ENCODE measurements around the gene MEGF6. TPM values are rescaled to one million over a fixed set of nuclear protein-coding genes. Genes with fewer than 3 reads are reported as not detected.

Gene MEGF6
- total RNA-seq, 1 donor from 2014 or later = 209 TPM

DNA sequence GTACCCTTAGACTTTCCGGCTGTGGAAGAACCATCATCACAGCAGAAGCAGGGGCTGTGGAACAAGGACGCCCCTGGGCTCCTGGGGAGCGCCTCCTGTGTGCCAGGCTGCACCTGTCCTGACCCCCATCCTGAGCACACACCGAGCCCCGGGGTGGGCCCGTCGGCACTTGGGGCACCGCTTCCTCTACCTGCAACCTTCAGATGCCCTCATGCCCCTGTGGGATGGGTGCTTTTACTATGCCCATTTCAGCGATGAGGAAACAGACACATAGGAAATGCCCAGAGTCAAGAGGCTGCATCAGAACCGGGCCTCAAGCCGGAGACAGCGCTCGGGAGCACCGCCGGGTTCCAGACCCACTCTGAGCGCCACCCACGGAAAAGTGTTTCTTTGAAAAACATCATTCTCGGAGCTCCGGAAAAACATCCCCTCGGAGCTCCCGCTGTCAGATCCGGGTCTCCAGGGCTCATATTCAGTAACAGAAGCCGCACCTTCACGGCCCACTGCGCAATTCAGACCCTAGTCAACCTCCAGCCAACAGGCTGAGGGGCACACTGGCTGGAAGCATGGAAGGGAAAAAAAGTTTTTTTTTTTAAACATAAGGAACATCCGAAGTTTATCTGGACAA is 21.5 kb upstream of the MEGF6 start:
- Mint-ChIP-seq H3K36me3 (peaks cover 18% of the 10 kb centered on the region), H3K4me3 (no peak overlapping the region), H3K27ac (no peak overlapping the region), H3K27me3 (ENCODE audit: low read depth) (no peaks in the 10 kb centered on the region), H3K9me3 (no peaks in the 10 kb centered on the region), H3K4me1 (no peaks in the 10 kb centered on the region)
- no peak for DNase-seq (ENCODE audit: low spot score in 2 of 2, unreplicated experiment in 2 of 2)
- TF ChIP-seq CTCF (IDR thresholded peaks at IDR 0.05; ENCODE audit: unreplicated experiment) = no peak

GRCh38 chr1:3632298-3632697 is 21.0 kb upstream of the MEGF6 start:
- no peaks in the 10 kb centered on the region for H3K27me3 Mint-ChIP-seq (ENCODE audit: low read depth)
- no peaks in the 10 kb centered on the region for H3K9me3 Mint-ChIP-seq
- no peak for DNase-seq (ENCODE audit: low spot score in 2 of 2, unreplicated experiment in 2 of 2)
- TF ChIP-seq CTCF (IDR thresholded peaks at IDR 0.05; ENCODE audit: unreplicated experiment) = no peak
- H3K4me1 Mint-ChIP-seq = no peaks in the 10 kb centered on the region
- no peak overlapping the region for H3K4me3 Mint-ChIP-seq
- no peak overlapping the region for H3K27ac Mint-ChIP-seq
- H3K36me3 Mint-ChIP-seq = peaks cover 20% of the 10 kb centered on the region

DNA sequence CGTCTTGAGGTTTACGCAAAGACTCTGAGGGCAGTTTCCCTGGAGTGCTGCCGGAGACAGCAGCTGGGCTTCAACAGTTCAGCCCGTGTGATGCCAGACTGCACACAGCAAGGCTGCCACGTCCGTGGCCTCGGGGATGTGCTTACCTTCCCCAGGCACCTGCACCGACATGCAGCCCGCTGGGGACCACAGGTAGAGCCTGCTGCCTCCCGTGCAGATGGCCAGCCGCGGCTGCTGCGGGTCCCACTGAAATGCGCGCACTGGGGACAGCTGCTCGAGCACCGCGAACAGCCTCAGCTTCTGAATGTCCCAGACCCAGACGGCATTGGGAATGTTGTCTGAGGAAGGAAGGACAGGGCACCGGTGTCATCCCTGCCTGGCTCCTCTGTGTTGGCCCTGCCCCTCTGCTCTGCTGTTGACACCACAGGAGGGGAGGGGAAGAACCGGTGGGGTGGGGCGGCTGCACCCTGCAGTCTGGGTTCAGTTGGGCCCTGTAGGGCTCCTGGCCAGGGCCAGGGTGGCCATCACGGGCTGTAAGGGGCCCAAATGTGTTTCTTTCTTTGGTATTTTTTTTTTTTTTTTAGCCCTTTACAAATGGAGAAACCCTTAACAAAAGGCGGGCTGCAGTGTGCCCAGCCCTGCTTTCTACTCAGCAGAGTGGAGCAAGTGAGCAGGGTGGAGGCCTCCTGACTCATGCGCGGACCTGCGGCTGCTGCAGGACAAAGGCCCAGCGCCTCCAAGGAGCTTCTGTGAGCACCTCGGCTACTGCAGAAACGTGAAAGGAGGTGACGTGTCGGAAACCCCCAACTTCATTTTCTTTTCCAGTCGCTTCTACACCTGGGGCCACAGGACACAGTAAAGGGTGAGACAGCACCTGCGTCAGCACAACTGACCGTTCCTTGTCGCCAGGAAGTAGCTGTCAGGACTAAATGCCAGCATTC is 20.3 kb upstream of the MEGF6 start:
- no peaks in the 10 kb centered on the region for H3K9me3 Mint-ChIP-seq
- H3K4me1 Mint-ChIP-seq = no peaks in the 10 kb centered on the region
- no peak overlapping the region for H3K4me3 Mint-ChIP-seq
- peaks cover 17% of the 10 kb centered on the region for H3K36me3 Mint-ChIP-seq
- TF ChIP-seq CTCF (IDR thresholded peaks at IDR 0.05; ENCODE audit: unreplicated experiment) = no peak
- no peaks in the 10 kb centered on the region for H3K27me3 Mint-ChIP-seq (ENCODE audit: low read depth)
- DNase-seq (ENCODE audit: low spot score in 2 of 2, unreplicated experiment in 2 of 2) = no peak
- H3K27ac Mint-ChIP-seq = no peak overlapping the region

GRCh38 chr1:3630914-3631313 is 19.6 kb upstream of the MEGF6 start:
- no peak overlapping the region for H3K4me3 Mint-ChIP-seq
- H3K4me1 Mint-ChIP-seq = peaks cover 2% of the 10 kb centered on the region
- no peaks in the 10 kb centered on the region for H3K9me3 Mint-ChIP-seq
- peak overlapping the region; percentile 12 for H3K27ac Mint-ChIP-seq
- no peak for DNase-seq (ENCODE audit: low spot score in 2 of 2, unreplicated experiment in 2 of 2)
- peaks cover 15% of the 10 kb centered on the region for H3K36me3 Mint-ChIP-seq
- no peak for TF ChIP-seq CTCF (IDR thresholded peaks at IDR 0.05; ENCODE audit: unreplicated experiment)
- no peaks in the 10 kb centered on the region for H3K27me3 Mint-ChIP-seq (ENCODE audit: low read depth)

- Mint-ChIP-seq H3K9me3 (no peaks in the 10 kb centered on the region), H3K4me3 (no peak overlapping the region), H3K27ac (no peak overlapping the region), H3K4me1 (peaks cover 6% of the 10 kb centered on the region), H3K36me3 (peaks cover 14% of the 10 kb centered on the region), H3K27me3 (ENCODE audit: low read depth) (no peaks in the 10 kb centered on the region)
- TF ChIP-seq CTCF (IDR thresholded peaks at IDR 0.05; ENCODE audit: unreplicated experiment) = no peak
- DNase-seq (ENCODE audit: low spot score in 2 of 2, unreplicated experiment in 2 of 2) = no peak
Measured at GRCh38 chr1:3630161-3630611, 18.9 kb upstream of the MEGF6 start.
